Measurements from ENCODE around the gene FAXDC2.
"Not testable (repeated sequence)": the region's sequence is repeated elsewhere in the genome, so short reads cannot be mapped to it uniquely, and the experiment has no call there.

The FAXDC2 gene

DNA sequence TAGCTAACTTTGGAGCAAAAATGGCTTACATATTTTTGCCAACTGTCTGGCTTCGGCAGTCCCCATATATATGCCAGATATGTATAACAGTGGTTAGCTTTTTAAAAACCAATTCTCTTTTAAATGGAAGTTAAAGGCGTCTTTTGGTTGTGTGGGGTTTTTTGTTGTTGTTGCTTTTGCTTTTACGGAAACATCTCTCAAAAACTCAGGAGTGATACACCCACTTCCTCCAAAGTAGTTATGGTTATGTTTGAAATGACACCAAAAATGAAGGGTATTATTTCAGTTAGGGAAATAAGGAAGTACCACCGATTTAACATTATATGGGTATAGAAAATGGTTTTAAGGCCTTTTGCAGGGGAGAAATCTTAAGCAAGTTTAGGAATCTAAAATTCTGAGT, 10.4 kb upstream of the FAXDC2 start:
- DNase-seq = no peak

DNA sequence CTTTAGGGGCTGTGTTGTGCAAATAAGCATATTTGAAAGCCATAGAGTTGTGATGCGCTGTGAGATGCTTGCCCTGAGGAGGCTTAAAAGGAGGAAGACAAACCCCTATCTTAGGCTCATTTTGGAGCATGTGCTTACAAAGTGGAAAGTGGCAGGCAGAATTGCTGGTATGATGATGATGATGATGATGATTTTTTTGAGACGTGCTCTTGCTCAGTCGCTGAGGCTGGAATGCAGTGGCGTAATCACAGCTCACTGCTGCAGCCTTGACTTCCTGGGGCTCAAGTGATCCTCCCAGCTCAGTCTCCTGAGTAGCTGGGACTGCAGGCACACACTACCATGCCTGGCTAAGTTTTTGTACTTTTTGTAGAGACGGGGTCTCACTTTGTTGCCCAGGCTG, 9.7 kb upstream of the FAXDC2 start:
- no peak for DNase-seq

DNA sequence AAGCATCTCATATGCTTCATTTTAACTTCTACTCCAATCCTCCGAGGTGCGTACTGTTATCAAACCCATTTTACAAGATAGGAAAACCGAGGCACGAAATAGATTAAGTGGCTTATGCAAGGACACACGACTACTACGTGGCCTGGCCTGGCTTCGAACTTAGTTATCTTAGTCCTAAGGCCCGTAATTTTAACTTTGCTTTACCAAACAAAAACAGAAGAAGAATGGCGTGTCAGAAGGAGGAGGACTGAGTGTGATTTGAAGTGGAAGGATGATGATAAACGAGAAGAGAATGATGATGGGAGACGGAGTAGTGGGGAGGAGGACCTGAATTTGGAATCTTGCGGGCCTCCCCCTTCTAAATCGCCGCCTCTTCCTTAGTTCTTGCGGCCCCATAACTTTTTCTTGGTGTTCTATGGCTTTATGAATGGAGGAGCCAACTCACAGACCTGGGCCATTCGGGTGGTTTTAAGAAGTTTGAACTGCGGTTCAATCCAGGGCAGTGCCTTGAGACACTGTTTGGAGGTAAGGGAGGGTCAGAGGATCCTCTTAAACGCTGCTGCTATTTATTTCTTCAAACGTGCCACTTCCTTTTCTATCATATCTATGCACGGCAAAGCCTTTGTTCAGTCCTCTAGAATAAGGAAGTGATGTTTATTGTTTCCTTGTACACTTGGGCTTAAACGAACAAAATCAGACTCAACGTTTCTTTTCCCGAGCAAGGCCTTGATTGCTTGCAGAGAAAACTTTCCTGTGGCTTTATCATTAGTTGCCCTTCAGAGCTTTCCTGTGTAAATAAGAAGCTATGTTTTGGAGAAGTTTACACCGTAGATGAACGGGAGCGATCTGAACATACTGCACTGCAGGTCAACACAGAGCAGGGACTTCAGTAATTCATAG, 8.8 kb upstream of the FAXDC2 start:
- DNase-seq = no peak

DNA sequence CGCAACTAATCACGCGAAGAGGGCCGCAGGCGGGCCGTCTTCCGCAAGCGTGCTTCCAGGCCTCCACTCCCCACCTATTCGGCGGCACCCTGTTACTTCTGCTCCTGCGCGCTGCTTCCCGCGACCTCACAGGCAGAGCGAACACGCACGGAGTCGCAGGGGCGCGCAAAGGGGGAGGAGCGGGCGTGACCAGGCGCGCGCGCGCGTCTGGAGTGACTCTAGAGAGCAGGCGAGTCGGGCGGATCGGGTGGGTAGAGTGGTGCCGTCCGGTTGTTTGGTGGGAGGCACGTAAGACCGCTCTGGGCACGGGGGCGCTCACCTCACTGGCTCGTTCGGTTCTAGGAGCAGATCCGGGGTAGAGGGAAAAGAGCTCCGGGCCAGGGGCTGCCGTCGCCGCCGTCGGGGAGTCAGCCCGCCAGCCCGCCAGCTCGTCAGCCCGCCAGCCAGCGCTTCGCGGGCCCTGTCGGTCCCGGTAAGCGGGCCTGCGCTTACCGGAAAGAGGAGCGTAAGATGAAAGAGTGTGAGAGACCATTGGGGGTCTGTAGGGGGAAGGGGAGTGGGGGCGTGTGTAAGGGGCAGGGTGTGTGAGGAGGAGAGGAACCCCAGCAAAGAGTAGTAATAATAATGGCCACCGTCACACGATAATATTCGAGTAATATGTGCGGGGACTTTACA, 8.0 kb upstream of the FAXDC2 start, which contains the start of gene CNOT8:
Gene CNOT8, plus strand, starts transcription at position 331 of the 675 bp plus-strand sequence. CDS start 4,652 bp downstream, outside the sequence.
- DNase-seq = peak; percentile 95

DNA sequence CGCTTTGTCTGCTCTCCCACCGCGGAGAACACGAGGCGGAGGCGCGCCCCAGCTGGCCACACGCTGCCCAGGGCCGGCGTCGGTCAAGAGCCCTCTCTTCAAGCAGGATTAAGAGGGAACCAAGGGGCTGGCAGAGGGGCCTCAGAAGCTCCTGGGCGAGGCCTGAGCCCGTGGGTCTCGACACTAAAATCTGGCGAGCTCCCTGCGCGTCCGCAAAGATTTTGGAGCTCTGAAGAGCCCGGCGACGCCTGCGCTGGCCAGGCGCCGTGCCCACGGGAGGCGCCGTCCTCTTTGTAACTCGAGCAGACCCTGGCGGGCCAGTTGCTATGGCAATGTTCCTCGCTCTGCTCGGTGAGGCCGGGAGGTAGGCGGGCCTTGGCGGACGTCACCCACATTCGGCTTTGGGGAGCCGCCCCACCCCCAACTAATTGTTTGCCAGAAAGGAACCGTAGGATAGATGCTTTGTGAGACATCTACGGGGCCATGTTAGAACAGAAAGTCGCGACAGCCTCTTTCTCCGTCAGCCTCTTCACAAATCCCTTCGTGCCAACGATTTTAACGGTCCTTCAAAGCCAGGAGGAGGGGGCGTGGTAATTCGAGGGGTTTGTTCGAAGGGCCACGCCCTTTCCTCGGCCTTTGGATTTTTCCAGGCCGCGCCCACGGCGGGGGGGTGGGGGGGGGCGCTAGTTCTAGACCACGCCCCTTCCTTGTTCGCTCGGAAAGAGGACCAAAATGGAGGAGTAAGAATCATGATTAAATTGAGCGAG, 7.3 kb upstream of the FAXDC2 start:
- DNase-seq = peak; percentile 64

DNA sequence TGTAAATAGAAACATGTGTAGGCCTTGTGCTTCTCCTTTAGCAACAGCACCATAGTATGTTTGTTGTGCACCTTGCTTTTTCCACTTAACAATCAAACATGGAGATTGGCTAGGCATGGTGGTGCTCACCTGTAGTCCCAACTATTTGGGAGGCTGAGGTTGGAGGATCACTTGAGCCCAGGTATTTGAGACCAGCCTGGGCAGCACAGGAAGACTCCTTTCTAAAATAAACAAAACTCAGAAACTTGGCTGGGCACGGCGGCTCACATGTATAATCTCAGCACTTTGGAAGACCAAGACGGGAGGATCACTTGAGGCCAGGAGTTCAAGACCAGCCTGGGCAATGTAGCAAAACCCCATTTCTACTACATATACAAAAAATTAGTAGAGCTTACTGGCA, 948 bp upstream of the FAXDC2 start:
- no peak for DNase-seq

DNA sequence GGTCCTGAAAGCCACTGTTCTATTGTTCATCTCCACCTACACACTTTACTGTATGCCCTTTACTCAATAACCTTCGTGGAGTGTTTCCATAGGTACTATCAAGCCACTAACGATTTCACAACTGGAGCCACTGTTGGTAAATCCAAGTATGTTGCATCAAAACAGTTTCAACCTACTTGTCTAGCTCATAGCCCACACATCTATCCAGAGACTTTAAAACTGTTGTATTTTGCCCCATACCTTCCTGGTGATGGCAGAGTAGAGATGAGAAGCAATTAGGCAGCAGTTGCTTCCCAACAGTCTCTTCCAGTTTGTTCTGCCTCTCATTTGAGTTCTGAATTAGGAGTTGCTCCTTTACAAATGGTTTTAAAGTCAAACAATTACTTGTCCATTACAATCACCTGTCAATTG, 607 bp downstream of the FAXDC2 start:
- no peak for DNase-seq

DNA sequence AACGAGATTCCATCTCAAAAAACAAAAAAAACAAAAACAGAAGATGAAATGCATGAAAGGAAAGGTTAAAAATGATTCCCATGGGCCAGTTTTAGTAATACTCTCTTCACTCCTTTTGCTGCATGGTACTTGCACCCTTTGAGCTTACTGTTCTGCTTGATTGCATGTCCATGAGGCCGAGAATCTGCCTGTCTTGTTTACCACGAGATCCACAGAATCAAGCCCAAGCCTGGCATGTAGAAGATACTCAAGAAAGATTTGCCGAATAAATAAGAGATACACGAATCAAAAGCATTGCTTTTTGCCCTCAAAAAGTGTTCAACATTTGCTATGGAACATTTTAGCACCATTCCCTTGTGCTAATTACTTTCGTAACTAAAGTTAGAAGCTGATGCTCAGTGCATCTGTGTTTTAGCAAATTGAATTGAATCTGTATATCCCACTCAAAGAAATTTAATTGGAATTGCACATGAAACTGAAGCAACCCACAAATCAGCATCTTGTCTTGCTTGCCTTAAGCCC, 1.1 kb downstream of the FAXDC2 start:
- no peak for DNase-seq

DNA sequence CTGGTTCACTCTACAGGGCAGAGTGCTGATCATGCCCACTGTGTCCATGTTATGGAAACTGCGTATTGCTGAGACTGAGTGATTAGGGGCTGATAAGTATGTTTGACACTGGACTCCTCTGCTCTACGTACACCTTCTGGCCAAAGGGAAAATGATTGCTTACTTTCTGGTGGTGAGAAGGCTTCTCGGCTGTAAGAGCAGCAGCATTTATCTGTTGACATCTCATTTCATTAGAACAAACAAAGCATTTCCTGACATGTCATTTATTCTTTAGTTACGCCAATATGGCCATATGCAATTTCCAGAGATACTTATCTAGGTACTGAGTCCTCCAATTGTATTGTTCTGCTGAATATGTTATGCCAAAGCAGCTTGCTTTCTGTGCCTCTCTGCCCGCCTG, 5.6 kb downstream of the FAXDC2 start:
- no peak for DNase-seq

DNA sequence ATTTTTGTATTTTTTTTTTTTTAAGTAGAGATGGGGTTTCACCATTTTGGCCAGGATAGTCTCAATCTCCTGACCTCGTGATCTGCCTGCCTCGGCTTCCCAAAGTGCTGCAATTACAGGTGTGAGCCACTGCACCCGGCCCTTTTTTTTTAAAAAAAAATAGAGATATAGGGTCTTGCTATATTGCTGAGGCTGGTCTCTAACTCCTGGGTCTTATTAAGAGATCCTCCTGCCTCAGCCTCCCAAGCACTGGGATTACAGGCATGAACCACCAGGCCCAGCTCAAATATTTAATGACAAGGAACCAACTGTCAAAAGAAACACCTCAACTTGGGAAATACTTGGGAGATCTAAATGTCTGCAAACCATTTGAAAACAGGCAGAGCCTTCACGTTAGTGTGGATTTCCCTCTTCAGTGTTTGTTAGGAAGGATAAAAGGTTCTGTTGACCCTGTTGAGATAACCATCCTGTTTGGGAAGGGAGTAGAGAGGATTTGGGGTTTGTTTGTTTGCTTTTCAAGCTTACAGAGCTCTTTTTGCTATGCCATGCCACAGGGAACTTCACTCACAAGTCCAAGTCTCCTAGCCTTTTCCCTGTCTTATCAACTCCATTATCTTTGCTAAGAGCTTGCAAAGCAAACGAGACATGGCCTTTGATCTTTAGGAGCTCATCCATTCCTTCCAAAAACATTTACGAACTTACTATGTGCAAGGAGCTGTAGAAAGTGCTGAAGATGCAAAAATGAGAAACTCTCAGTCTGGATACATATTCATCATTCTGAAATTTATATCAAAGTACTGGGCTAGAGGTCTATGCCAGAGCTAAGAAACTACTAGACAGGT, 7.5 kb downstream of the FAXDC2 start:
- no peak for DNase-seq

DNA sequence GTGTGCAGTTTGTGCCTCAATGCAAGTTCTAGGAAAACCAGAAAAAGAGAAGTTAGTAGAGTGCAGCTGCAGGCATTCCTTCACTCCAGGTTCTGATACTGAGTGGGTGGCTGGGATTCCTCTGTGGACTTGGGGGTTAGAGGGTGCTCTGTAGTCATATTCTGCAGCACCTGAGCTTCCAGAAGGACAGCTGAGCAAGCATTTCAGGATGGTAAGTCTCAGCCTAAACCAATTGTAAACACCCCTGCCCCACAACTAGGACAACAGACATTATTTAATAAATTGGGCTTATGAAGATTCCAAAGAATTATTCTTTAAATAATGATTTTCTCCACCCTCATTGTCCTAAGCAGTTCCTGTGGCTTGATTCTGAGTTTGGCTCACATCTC, 9.1 kb downstream of the FAXDC2 start:
- DNase-seq = no peak

DNA sequence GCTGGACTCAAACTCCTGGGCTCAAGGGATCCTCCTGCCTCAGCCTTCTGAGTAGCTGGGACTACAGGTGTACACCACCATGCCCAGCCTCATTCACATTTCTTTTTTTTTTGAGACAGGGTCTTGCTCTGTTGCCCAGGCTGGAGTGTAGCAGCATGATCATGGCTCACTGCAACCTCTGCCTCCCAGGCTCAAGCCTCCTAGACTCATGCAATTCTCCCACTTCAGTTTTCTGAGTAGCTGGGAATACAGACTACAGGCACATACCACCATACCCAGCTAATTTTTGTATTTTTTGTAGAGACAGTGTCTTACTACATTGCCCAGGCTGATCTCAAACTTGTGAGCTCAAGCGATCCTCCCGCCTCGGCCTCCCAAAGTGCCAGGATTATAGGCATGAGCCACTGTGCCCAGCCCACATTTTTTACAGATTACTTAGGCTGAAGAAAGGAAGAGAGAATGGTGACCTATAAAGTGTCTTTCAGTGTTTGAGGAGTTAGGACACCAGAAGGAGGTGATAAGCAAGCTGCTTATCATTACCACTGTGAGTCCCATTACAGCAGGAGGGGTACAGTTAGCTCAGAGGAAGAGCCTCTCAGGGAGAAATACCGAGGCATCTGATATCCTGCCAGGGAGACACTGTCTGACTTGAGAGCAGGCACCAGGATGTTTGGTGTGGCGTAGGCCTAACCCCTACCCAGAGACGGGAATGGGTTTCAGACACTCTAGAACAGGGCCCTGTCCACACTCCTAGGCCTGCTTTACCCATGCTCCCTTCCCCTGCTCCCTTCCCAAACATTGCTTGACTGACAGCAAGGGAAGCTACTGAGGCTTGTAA, 9.7 kb downstream of the FAXDC2 start:
- no peak for DNase-seq

DNA sequence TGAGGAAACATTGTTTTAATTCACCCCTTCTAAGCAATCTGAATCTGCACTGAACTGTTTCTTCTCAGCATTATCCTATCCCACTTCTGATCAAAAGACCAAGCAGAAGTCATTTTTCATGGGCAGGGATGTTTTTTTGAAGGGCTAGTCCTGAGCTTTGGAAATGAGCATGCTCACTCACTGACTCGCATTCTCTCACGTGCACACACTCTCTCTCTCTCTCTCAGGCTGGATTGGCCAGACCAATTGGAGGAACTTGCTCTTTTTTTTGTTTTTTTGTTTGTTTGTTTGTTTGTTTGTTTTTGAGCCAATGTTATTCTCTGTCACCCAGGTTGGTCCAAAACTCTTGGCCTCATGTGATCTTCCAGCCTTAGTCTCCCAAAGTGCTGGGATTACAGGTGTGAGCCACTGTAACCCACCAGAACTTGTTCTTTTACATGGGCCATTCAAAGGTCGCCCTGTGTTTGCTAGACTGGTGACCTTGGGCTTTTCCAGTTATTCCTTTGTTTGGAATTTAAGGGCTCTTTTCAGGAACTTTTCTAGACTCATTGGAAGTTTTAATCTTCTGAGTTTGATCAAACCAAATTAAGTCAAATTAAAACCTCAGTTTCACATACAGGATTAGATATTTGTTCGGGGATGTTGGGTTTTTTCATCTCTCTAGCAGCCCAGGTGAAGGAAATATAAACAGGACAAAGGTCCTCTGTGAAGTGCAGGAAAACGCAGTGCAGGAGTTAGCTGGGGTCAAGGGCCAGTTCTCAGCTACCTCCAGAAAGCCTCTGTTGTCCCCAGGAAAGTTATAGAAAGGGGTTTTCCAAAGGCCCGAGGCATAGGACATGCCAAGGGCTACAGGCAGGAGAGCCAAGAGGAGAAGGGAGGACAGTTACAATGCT, 13.1 kb downstream of the FAXDC2 start:
- no peak for DNase-seq

DNA sequence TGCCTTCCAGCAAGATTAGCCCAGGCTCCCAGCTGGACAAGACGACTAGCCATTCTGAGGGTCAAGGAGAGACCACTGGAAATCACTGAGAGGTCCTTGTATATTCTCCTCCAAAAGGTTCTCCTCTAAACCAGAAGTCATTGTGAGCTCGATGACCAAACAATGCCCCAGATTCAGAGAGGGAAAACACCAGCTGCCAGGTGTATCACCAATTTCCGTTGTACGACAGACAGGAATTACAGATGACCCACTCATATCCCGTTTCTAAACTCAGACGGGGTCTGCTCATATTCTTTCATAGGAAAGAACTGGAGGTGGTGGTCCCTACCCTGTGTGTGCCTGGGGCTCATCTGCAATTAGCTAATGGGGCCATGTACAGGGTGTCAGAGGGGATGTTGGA, 14.2 kb downstream of the FAXDC2 start:
- DNase-seq = no peak

DNA sequence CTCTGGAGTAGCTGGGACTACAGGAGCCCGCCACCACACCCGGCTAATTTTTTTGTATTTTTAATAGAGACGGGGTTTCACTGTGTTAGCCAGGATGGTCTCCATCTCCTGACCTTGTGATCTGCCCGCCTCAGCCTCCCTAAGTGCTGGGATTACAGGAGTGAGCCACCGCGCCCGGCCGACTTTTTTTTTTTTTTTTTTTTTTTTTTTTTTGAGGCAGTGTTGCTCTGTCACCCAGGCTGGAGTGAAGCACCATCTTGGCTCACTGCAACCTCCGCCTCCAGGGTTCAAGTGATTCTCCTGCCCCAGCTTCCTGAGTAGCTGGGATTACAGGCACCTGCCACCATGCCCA, 14.7 kb downstream of the FAXDC2 start:
- DNase-seq = not testable (repeated sequence)

DNA sequence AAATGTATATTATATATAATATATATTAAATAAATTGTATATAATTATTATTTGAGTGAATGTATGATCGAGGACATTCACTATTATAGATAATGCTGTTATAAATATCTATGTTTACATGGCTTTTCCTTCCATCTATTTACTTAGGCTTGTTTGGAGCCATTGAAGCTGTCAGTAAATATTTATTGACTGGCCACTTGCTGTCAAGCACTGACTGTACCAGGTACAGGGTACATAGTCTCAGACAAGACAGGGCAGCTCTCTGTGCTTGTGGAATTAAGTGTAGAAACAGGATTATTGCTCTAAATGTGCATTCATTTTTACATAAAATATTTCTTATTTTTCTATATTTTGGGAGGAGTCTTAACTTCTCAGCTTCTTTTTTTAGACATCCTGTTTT, 16.4 kb downstream of the FAXDC2 start:
- no peak for DNase-seq

DNA sequence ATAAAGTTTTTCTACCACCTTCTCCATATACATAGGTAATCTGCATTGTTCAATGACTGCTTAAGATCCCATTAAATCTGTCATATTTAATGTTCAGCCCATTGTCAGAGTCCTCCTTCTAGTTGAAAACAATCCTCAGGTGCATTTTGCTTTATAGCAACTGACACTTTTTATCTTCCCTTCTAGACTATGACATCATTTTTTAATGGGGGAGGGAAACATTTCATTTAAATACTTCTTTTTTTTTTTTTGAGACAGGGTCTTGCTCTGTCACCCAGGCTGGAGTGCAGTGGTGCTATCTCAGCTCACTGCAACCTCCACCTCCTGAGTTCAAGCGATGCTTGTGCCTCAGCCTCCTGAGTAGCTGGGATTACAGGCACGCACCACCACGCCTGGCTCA, 17.6 kb downstream of the FAXDC2 start:
- not testable (repeated sequence) for DNase-seq

DNA sequence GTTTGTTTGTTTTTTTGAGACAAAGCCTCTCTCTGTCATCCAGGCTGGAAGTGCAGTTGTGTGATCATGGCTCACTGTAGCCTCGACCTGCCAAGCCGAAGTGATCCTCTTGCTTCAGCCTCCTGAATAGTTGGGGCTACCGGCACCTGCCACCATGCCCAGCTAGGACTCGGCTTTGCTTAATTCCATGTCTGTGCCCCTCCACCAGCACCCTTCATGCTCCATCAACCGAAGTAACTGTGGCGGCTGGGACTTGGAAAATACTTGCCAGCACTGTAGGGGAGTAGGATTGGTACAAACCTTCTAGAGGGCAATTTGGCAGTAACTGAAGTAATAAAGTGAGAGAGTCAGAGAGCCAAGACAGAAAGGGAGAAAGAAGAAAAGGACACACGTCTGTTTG, 19.0 kb downstream of the FAXDC2 start:
- no peak for DNase-seq

DNA sequence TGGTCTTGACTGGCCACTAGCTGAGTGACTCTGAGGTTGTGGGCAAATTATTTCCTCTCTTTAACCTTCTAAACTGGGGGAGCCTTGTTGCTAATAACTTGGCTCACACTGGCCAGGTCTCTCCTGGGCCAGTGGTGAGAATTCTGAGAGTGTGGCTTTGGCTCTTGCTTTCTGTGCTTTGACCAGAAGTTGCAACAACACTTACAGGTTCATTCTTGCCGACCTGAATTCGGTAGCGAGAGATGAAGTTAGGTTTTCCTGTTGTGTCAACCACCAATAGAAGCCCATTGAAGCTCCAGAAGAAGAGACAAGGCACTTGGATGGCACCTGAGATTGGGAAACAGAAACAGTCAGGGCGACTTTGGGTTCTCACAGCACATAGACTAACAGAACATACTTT, 19.8 kb downstream of the FAXDC2 start:
- no peak for DNase-seq

DNA sequence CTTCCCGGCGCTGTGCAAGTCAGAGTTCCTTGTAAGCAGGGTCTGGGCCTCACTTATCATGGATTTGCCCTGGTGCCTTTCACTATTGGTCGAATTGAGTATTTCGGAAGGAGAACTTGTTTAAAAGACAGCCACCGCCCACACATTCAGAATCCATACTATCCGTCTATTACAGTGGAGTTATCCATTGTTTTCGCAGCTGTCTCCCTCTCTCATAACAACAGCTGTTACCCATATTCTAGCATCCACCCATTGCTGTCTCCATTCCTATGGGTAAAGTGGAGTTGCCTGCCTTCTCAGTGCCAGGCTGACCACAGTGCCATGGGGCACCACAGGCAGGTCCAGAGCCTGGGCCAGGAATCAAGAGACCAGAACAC, 20.2 kb downstream of the FAXDC2 start:
- no peak for DNase-seq

Data from activated gamma-delta T cell (primary cell).